Subcutaneous adipose tissue (tissue), 4 donors: ENCODE data around the gene C3orf20. TPM values are rescaled to one million over a fixed set of nuclear protein-coding genes. Genes with fewer than 3 reads are reported as not detected.

Experiments
- CTCF ChIP-seq: fragments of 450-650 bp; IDR thresholded peaks from one replicate; pipeline ENCODE4 v1.5.1; 2016; ENCODE audit warnings: low read depth, mild to moderate bottlenecking, control low read depth, antibody characterized with exemption, moderate library complexity
- total RNA-seq, 4 donors: library from RNA; depleted of rRNA; stranded (reverse); fragments of >200 nt; gene quantifications; one replicate each; pipeline ENCODE4 v1.1.0, GENCODE V29; 2016

C3orf20 gene
- total RNA-seq, 4 donors from 2014 or later, result 0.16 TPM; not detected in 3

DNA sequence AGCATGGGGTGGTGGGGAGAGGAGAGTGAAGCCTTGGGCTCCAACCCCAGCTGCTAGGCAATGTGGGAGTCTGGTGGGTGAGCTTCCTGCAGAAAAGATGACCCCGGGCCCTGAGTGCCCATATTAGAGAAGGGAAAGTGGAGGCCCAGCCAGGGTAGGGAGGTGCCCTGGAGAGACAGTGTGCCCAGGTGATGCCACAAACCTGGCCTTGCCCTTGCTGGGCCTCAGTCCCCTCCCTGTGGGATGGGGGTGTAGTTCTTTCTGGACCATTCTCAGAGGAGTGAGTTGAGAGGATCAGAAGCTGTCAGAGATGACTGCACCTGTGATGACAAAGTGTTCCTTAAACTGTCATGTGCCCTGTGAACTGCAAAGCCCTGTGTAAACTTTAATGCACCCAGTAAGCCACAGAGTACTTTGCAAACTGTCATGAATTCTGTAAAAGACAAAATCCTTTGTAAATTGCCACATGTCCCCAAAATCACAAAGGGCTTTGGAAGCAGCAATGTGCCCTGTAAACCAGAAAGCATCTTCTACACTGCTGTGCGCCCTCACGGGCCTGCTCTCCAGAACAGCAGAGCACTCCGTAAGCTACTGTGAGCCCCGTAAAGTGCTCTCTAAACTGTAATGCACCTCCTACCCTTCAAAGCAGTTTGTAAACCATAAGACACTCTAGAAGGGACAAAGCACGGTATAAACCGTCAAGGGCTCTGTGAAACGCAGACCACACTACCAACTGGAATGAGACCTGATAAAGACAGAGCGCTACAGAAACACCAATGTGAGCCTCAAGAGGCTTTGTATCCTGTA lies 92.5 kb downstream of the C3orf20 start:
- TF ChIP-seq CTCF, result no peak

GRCh38 chr3:14768182-14768790 lies 93.3 kb downstream of the C3orf20 start:
- TF ChIP-seq CTCF, result no peak

- TF ChIP-seq CTCF, result no peak
Observed at GRCh38 chr3:14768881-14769280, 93.9 kb downstream of the C3orf20 start.

DNA sequence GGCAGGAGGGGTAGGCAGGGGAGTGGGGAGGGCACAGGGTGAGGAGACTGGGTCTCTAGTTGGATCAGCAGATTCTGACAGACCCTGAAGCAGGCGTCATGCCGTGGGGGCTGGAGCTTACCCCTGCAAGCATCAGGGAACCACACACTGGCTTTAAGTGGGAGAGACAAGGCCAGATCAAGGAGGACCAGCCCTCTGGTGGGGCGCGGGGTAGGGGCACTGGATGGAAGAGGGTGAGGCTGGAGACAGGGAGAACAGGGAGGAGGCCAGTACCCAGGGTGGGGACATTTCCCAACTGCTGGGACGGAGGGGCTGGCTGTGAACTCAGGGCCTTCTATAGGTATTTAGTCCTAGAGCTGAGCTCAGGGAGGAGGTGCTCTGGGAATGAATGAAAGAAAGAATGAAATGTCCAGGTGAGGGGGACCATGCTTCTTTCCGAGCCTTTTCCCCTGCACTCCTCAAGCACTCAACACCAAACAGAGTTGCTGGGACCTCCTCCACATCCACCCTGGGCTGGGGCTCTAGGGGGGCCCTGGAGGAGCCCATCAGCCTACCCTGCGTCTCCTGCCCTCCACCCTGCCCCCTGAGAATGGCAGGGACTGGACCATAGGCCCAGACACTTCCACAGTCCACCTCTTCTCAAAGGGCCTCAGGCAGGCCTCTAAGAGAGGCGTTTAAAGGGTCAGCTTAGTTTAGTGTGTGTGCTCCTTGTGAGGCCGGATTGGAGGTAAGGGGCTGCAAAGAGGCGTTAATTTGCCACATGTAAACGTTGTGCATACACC lies 94.8 kb downstream of the C3orf20 start:
- no peak for TF ChIP-seq CTCF

- no peak for TF ChIP-seq CTCF
Observed at GRCh38 chr3:14770591-14770990, 95.7 kb downstream of the C3orf20 start.

DNA sequence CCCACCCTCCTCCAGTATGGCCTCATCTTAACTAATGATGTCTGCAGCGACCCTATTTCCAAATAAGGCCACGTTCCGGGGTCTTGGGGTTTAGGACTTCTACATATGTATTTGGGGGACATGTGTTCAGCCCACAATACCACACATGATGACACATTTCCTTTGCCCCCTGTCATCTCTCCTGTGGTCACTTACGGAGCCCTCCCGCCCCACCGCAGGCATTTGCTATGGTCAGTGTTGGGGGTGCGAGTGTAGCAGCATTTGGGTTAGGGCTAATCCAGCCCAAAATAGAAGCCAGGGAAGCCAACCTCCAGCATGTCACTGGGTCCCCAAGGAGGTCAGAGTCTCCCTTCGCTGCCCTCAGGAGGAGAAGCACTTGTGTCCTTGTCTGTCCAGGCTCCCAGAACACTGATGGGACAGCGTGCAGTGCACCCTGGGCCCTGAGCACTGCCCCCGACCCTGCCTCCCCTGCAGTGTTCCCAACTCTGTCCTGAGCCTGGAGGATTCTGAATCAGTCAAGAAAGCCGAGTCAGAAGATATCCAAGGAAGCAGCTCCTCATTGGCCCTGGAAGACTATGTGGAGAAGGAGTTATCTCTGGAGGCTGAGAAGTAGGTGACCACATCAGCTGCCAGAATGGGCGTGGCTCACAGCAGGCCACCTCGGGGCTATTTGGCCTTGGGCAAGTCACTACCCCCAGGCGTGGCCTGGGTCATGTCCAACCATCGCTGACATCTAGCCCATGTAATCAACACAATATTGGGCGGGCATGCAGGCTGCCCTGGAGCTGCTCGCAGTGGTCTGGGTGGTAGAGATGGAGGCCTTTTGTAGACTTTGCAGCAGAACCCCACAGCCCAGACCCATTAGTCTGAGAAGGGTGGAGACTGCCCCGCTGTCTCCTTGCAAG lies 96.9 kb downstream of the C3orf20 start:
- TF ChIP-seq CTCF, result no peak
